ENCODE data around the gene FHL2.

- TF ChIP-seq MTERF4 (CRISPR knock-in tag; IDR thresholded peaks at IDR 0.05) (no peak), ZNF160 (CRISPR knock-in tag; IDR thresholded peaks at IDR 0.05) (no peak)
Observed at GRCh38 chr2:105381101-105381668, 17.7 kb downstream of the FHL2 start.

All from HepG2 (cell line).